Urinary bladder (tissue), 4 donors: ENCODE data around the gene NFATC3. TPM values are rescaled to one million over a fixed set of nuclear protein-coding genes. Genes with fewer than 3 reads are reported as not detected.

Experiments used
- DNase-seq: peaks from one replicate; pipeline ENCODE4 v3.0.0-alpha.2; 2015; ENCODE audit errors: extremely low spot score
- H3K27ac ChIP-seq: one replicate; pipeline ENCODE4 v1.5.1; 2013; ENCODE audit warnings: low read depth, mild to moderate bottlenecking, moderate library complexity
- H3K36me3 ChIP-seq: one replicate; pipeline ENCODE4 v1.6.1; 2013; ENCODE audit warnings: mild to moderate bottlenecking, moderate library complexity; ENCODE audit not compliant: insufficient read depth
- H3K4me1 ChIP-seq: one replicate; pipeline ENCODE4 v1.6.1; 2013; ENCODE audit warnings: mild to moderate bottlenecking, moderate library complexity; ENCODE audit not compliant: insufficient read depth
- H3K4me3 ChIP-seq: one replicate; pipeline ENCODE4 v1.5.1; 2013; ENCODE audit warnings: low read depth, low read length
- WGBS: extraction: QIAGEN DNeasy Blood & Tissue Kit; methylation state at CpG from one replicate; pipeline ENCODE4 v1.1.7; 2013; 5-methylcytosine and 5-hydroxymethylcytosine counted together
- polyA plus RNA-seq: library from polyadenylated mRNA; stranded (reverse); fragments of 200-250 nt; gene quantifications from one replicate; pipeline ENCODE4 v1.2.3, GENCODE V29; 2013
- total RNA-seq: library from RNA; depleted of rRNA; stranded (reverse); fragments of >200 nt; gene quantifications from one replicate; pipeline ENCODE4 v1.2.3, GENCODE V29; 2014
- donor health status: healthy with polysubstance abuse.
- donor health status: healthy.

Gene NFATC3
- total RNA-seq (27.1 TPM), polyA plus RNA-seq (20.2 TPM)

DNA sequence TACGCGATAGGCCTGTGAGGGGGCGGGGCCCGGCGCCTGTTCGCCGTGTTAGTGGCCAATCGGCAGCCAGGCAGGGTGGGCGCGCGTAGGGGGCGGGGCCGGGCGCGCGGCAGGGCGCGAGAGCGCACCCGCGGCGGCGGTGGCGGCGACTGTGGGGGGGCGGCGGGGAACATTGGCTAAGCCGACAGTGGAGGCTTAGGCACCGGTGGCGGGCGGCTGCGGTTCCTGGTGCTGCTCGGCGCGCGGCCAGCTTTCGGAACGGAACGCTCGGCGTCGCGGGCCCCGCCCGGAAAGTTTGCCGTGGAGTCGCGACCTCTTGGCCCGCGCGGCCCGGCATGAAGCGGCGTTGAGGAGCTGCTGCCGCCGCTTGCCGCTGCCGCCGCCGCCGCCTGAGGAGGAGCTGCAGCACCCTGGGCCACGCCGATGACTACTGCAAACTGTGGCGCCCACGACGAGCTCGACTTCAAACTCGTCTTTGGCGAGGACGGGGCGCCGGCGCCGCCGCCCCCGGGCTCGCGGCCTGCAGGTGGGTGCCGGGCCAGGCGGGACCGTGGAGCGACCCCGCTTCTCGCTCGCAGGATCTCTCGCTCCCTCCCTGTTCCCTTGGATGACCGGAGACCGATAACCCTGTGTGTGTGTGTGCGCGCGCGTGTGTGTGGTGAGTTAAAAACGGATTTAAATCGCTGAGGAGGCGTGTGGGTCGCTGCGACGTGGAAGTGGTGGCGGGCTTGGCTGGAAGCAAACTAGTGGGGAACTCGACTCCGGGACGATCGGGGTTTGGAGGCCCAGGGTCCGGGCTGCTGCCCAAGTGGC, at the start of gene NFATC3:
TSS of gene NFATC3 (plus strand) at position 112 of the 813 bp plus-strand sequence. CDS start at position 424, 312 bp downstream.
- H3K4me1 ChIP-seq = no peaks in the 10 kb centered on the region
- under 1% methylated on average over 104 of the region's 104 CpGs for WGBS
- H3K36me3 ChIP-seq = no peaks in the 10 kb centered on the region
- no peak for DNase-seq
- peak within 1 kb of the TSS; percentile 97 for H3K27ac ChIP-seq
- peak within 1 kb of the TSS; percentile 67 for H3K4me3 ChIP-seq

- Histone ChIP-seq H3K4me1 (no peaks in the 10 kb centered on the region), H3K27ac (no peak overlapping the region), H3K36me3 (no peaks in the 10 kb centered on the region), H3K4me3 (no peak overlapping the region)
- no peak for DNase-seq
- 92% methylated on average over 9 of the region's 9 CpGs for WGBS
Observed at GRCh38 chr16:68037841-68038597, 47.2 kb upstream of the NFATC3 start.

DNA sequence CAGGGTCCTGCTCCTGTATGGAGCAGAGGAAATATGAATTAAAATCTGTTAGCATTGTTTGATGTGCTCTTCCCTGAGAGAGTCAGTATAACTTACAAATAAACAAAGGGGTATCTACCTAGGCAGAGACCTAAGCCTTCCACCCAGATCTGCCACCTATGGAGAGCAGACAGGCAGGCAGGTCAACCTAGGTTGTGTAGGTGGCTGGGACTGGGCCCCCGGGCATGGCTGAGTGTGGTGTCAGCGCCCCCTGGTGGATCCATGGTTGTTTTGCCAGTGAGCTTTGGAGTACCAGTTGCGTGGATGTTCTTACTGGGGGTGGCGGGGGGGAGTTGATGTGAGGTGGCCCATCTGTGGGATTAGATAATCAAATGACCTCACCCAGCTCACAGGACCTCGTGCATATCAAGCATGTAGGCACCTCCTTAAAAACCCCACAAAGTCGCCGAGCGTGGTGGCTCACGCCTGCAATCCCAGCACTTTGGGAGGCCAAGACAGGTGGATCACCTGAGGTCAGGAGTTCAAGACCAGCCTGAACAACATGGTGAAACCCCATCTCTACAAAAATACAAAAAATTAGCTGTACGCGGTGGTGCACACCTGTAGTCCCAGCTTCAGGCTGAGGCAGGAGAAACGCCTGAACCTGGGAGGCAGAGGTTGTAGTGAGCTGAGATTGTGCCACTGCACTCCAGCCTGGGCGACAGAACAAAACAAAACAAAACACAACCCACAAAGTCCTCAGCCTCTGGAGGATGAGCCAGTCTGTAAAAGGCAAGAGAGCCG, 44.5 kb upstream of the NFATC3 start:
- no peak for DNase-seq
- no peaks in the 10 kb centered on the region for H3K36me3 ChIP-seq
- WGBS = 66% methylated on average over 14 of the region's 14 CpGs

GRCh38 chr16:68041783-68042182, 43.4 kb upstream of the NFATC3 start:
- DNase-seq = no peak
- Histone ChIP-seq H3K36me3 (no peaks in the 10 kb centered on the region), H3K4me1 (no peaks in the 10 kb centered on the region), H3K27ac (no peak overlapping the region), H3K4me3 (no peak overlapping the region)
- 98% methylated on average over 2 of the region's 2 CpGs for WGBS

More for the DNA sequence above, 44.5 kb upstream of the NFATC3 start:
- Histone ChIP-seq H3K27ac (no peak overlapping the region), H3K4me1 (no peaks in the 10 kb centered on the region), H3K4me3 (no peak overlapping the region)

GRCh38 chr16:68046106-68046505, 39.1 kb upstream of the NFATC3 start:
- WGBS = 78% methylated on average over 7 of the region's 7 CpGs
- no peak for DNase-seq
- H3K36me3 ChIP-seq = no peaks in the 10 kb centered on the region
- no peak overlapping the region for H3K27ac ChIP-seq
- H3K4me3 ChIP-seq = no peak overlapping the region
- no peaks in the 10 kb centered on the region for H3K4me1 ChIP-seq

DNA sequence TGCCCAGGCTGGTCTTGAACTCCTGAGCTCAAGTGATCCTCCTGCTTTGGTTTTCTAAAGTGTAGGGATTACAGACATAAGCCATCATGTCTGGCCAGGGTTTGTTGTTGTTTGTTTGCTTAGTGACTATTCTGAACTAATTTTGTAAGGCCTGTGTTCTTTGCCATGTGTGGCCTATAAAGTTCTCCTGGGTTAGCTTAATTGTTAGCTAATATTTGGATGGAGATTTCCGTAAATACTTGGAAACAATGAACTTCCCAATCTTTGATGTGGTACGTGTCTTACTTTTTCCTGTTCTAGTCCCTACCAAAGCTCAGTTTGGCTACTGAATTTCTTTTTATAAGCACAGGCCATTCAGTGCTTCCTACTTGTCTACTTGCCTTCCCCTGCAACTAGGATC, 37.2 kb upstream of the NFATC3 start:
- Histone ChIP-seq H3K36me3 (no peaks in the 10 kb centered on the region), H3K27ac (no peak overlapping the region), H3K4me1 (no peaks in the 10 kb centered on the region), H3K4me3 (no peak overlapping the region)
- 87% methylated on average over 2 of the region's 2 CpGs for WGBS
- DNase-seq = no peak

GRCh38 chr16:68049449-68049848, 35.7 kb upstream of the NFATC3 start:
- H3K4me3 ChIP-seq = no peak overlapping the region
- H3K36me3 ChIP-seq = no peaks in the 10 kb centered on the region
- no peak overlapping the region for H3K27ac ChIP-seq
- WGBS = 94% methylated on average over 2 of the region's 2 CpGs
- no peak for DNase-seq
- no peaks in the 10 kb centered on the region for H3K4me1 ChIP-seq

DNA sequence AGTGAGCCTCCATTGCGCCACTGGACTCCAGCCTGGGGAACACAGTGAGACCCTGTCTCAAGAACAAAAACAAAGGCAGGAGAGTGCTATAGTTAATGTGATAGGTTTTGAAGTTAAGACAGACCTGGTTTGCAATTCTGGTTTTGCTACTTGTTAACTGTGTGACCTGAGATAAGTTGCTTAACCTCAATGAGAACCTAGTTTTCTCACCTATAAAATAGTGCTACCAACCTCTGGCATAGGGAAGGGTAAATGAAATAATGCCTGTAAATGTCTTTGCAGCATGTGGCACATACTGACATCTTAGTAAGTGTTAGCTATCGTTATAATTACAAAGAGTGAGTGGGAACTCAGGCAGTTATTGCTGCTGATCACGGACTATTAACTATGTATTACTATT, 29.8 kb upstream of the NFATC3 start:
- Histone ChIP-seq H3K4me3 (no peak overlapping the region), H3K4me1 (no peaks in the 10 kb centered on the region)
- WGBS = 94% methylated on average over 3 of the region's 3 CpGs

GRCh38 chr16:68059804-68060203, 25.4 kb upstream of the NFATC3 start:
- no peak for DNase-seq
- Histone ChIP-seq H3K4me3 (no peak overlapping the region), H3K4me1 (no peaks in the 10 kb centered on the region), H3K27ac (no peak overlapping the region), H3K36me3 (peaks cover 3% of the 10 kb centered on the region)

More for the DNA sequence above, 29.8 kb upstream of the NFATC3 start:
- H3K36me3 ChIP-seq = peaks cover 3% of the 10 kb centered on the region
- no peak for DNase-seq
- H3K27ac ChIP-seq = no peak overlapping the region

- Histone ChIP-seq H3K27ac (no peak overlapping the region), H3K4me1 (no peaks in the 10 kb centered on the region), H3K36me3 (peaks cover 1% of the 10 kb centered on the region), H3K4me3 (no peak overlapping the region)
- DNase-seq = no peak
- WGBS = 87% methylated on average over 3 of the region's 3 CpGs
Observed at GRCh38 chr16:68061396-68061795, 23.8 kb upstream of the NFATC3 start.

GRCh38 chr16:68062910-68063393, 22.2 kb upstream of the NFATC3 start:
- DNase-seq = no peak
- Histone ChIP-seq H3K36me3 (peaks cover 1% of the 10 kb centered on the region), H3K4me1 (no peaks in the 10 kb centered on the region), H3K27ac (no peak overlapping the region), H3K4me3 (no peak overlapping the region)
- 94% methylated on average over 4 of the region's 4 CpGs for WGBS

DNA sequence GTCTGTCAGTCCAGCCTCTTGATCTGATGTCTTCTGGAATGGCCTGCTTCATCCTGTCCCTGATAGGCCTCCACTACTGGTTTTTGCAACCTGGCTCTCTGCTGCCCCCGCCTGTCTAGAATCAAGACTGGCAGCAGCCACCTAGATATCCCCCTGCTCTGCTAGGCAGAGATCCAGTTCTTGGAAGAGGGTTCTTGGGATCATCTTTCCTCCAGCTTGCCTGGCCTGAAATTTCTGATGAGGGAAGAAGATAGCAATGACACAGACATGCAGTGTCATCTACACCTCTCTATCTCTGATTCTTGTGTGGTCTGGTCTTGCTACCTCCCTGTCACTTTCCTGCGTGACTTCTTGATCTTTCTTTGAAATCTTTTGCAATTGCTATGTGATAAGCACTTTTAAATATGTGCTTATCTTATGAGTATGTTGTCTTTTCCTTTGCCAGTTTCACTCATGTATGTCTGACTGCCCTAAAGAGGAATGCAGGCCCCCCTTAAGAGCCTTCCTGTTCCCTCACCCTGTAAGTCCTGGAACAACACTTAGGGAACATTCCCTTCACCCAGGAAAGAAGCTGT, 20.3 kb upstream of the NFATC3 start:
- H3K36me3 ChIP-seq = no peaks in the 10 kb centered on the region
- H3K4me1 ChIP-seq = no peaks in the 10 kb centered on the region
- H3K27ac ChIP-seq = no peak overlapping the region
- DNase-seq = no peak
- 33% methylated on average over 2 of the region's 2 CpGs for WGBS
- no peak overlapping the region for H3K4me3 ChIP-seq

DNA sequence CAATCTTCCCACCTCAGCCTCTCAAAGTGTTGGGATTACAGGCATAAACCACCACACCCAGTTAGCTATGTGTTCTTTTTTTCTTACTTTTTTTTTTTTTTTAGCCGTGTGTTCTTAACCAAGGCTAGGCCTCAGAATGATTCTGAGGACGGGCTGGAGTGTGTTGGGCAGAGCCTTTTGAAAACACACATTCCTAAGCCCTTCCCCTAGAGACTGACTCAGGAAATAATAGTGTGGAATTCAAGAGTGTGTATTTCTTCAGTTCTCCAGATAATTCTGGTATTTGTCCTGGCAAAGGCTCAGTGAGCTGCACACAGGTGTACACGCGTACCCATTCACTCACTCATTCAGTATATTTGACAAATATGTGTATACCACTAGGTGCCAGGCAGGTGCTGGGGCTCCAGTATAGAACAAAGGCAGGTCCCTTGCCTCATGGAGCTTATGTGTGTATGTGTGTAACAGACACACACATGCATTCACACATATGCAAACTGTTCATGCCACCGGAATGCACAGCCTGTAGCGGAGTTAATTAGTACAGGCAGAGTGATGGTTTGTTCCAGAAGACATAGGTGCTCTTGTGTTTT, 19.4 kb upstream of the NFATC3 start:
- H3K36me3 ChIP-seq = no peaks in the 10 kb centered on the region
- 50% methylated on average over 6 of the region's 6 CpGs for WGBS
- H3K4me3 ChIP-seq = no peak overlapping the region
- H3K4me1 ChIP-seq = no peaks in the 10 kb centered on the region
- DNase-seq = no peak
- H3K27ac ChIP-seq = no peak overlapping the region
